GM20000 (cell line): ENCODE results near the gene RABIF.

Experiments used
- DNase-seq: peaks from one replicate; pipeline ENCODE4 v3.0.0; 2012; ENCODE audit warnings: low spot score
- TF ChIP-seq, protein P1 (sequence below): IDR thresholded peaks from 2 replicates; pipeline ENCODE4 v1.5.1; 2012; ENCODE audit warnings: mild to moderate bottlenecking, control low read depth; ENCODE audit errors: extremely low read depth, missing control alignments

Gene RABIF

DNA sequence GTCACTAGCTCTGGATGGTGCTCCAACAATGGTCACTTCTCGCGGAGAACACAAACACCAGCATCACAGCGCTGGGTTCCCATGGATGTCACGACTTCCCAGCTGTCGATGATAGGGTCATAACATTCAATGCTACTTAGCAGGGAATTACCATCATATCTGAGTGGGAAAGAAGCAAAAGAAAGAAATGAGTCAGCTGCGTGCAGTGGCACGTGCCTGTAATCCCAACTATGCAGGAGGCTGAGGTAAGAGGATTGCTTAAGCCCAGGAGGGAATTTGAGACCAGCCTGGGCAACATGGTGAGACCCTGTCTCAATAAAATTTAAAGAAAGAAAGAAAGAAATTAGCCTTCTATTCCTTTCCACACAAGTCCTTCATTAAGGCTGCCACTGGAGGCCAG lies 3.6 kb upstream of the RABIF start:
- TF ChIP-seq, protein P1, sequence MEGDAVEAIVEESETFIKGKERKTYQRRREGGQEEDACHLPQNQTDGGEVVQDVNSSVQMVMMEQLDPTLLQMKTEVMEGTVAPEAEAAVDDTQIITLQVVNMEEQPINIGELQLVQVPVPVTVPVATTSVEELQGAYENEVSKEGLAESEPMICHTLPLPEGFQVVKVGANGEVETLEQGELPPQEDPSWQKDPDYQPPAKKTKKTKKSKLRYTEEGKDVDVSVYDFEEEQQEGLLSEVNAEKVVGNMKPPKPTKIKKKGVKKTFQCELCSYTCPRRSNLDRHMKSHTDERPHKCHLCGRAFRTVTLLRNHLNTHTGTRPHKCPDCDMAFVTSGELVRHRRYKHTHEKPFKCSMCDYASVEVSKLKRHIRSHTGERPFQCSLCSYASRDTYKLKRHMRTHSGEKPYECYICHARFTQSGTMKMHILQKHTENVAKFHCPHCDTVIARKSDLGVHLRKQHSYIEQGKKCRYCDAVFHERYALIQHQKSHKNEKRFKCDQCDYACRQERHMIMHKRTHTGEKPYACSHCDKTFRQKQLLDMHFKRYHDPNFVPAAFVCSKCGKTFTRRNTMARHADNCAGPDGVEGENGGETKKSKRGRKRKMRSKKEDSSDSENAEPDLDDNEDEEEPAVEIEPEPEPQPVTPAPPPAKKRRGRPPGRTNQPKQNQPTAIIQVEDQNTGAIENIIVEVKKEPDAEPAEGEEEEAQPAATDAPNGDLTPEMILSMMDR = no peak
- DNase-seq = no peak

DNA sequence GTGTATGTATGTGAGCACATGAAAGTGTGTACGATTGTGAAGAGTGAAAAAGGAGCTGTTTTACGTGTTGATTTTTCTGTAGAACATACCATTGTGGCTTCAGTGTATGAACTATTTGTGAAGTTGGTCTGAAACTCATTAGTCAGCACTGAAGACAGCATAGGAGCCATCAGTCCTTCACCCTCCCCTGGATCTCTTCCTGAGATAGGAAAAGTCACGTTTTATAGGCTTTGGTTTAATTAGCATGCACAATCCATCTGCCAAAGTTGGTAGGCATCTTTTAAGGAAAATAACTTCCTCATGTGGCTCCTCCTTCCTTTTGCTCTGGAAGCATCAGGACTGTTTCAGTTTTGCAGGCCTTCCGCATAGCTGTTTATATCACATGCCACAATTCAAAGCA lies 1.4 kb upstream of the RABIF start:
- TF ChIP-seq, protein P1 = no peak
- no peak for DNase-seq

DNA sequence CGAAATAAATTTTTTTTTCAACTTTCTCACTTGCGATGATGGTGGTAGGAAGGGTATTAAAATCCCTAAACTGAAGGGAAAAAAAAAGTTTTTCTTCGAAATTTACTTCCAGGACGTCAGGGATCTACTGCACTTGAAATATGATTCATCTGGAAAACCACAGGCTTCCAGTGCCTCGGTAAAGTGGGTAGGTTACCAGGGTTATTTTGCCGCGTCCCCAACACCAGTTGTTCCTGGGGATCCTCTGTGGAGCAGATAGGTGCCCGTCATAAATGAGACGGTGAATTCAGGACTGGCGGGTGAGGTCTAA lies 773 bp downstream of the RABIF start:
- DNase-seq = no peak
- TF ChIP-seq, protein P1 = no peak

DNA sequence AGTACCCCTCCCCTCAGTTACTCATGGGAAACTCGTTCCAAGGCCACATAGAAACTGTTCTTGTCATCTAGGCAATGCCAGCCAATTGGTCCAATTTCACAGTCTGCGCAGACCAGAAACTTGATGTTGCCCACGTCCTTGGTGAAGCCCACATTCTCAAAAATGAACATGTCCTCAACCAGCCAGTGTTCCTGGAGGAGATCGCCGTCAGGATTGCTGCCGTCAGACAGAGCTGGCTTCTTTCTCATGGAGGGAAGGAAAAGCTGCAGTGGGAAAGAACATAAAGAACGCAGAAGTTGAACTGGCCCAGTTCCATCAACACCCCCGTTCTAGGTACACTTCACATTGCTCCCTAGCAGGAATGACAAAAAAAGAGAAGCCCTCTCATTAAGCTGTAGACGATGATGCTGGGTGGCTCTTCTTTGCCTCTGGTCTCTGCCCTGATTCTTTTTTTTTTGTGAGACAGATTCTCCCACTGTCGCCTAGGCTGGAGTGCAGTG lies 7.9 kb downstream of the RABIF start:
- DNase-seq = no peak
- TF ChIP-seq, protein P1 = no peak

DNA sequence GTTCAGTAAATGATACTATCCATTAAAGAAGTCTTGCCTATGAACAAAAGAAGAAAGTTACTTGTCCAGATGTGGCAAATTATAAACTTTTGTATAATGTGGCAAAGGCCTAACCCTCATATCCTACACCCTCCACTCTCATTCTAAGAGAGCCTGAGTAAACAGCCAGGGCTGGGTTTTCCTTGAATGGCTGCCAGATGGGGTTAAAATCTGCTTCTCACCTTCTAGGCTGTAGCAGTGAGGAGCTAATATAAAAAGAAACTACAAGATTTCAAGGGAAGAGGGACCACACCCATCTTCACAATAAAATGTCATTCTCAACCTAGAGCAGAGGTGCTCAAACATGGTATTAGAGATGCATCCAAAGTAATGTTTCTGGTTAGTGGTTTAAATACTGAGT lies 8.9 kb downstream of the RABIF start:
- TF ChIP-seq, protein P1 = no peak
- no peak for DNase-seq

DNA sequence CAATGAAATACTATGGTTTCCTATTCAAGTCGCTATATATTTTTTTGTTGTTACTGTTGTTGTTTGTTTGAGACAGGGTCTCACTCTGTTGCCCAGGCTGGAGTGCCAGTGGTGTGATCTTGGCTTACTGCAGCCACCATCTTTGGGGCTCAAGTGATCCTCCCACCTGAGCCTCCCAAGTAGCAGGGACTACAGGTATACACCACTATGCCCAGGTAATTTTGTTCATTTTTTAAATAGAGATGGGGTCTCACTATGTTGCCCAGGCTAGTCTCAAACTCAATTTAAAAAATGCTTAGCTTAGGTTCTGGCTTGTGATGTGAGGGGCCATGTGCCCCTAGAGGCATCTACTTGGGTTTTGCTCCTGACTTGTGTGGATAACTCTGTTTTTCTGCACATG lies 9.8 kb downstream of the RABIF start:
- no peak for DNase-seq
- TF ChIP-seq, protein P1 = no peak

DNA sequence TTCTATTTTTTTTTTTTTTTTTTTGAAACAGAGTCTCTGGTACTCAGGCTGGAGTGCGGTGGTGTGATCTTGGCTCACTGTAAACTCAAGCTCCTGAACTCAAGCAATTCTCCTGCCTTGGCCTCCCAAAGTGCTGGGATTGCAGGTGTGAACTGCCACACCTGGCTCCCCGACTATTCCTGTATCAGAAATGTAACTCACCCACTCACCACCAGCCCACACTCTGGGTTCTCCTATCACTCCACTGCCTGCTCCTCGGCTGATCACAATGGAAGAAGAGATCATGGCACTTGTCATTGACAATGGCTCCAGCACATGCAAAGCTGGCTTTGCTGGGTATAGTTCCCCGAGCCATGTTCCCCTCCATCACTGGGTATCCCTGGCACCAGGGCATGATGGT lies 15.9 kb downstream of the RABIF start:
- TF ChIP-seq, protein P1 = no peak
- DNase-seq = no peak

DNA sequence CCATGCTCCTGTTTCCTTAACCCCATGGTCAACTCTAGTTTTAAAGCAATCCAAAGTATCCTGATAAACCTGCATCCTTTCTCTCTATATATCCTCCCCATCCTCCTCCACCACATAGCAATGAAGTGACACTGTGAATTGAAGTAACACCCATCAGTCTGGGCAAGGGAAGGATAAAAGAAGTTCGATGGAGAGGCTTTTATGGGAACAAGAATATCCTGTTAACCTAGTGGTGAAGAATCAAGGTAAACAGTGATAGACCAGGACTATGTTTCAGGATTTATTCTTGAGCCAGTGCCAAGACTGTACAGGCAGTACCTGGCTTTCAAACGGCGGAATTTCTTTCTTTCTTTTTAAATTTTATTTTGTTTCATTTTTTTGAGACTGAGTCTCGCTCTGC lies 17.6 kb downstream of the RABIF start:
- TF ChIP-seq, protein P1 = no peak
- no peak for DNase-seq
